CD8-positive, alpha-beta memory T cell (primary cell): ENCODE results near the gene DCN. TPM values are rescaled to one million over a fixed set of nuclear protein-coding genes. Genes with fewer than 3 reads are reported as not detected.

Source experiments
- CTCF ChIA-PET: fragments of 350-600 bp; sonication (Branson Sonifier 250); formaldehyde crosslinking; loops from one replicate; lab custom pipeline; 2021; ENCODE audit warnings: antibody characterized with exemption; lab: Charles Lee
- POLR2A ChIA-PET: fragments of 350-600 bp; sonication (Branson Sonifier 250); formaldehyde crosslinking; loops from one replicate; lab custom pipeline; 2021; ENCODE audit warnings: antibody characterized with exemption; lab: Charles Lee
- DNase-seq, 5 donors: peaks; one replicate each; pipeline versions ENCODE4 v3.0.0 to v3.0.0-alpha.2; 2020 to 2022; ENCODE audit warnings: mixed read lengths in 1 of 5
- H3K27ac ChIP-seq: one replicate; pipeline ENCODE4 v1.7.0; 2013; ENCODE audit warnings: low read depth, mild to moderate bottlenecking, low read length, moderate library complexity
- H3K27me3 ChIP-seq: 2 replicates; pipeline ENCODE4 v1.7.0; 2013; ENCODE audit warnings: low read length, mild to moderate bottlenecking; ENCODE audit not compliant: insufficient read depth, poor library complexity, severe bottlenecking
- H3K36me3 ChIP-seq: 2 replicates; pipeline ENCODE4 v1.7.0; 2013; ENCODE audit warnings: mild to moderate bottlenecking, low read length, moderate library complexity; ENCODE audit not compliant: insufficient read depth
- H3K4me1 ChIP-seq: 2 replicates; pipeline ENCODE4 v1.7.0; 2013; ENCODE audit warnings: mild to moderate bottlenecking, low read length, moderate library complexity; ENCODE audit not compliant: insufficient read depth
- H3K4me3 ChIP-seq: 2 replicates; pipeline ENCODE4 v1.7.0; 2013; ENCODE audit warnings: mild to moderate bottlenecking, low read length
- H3K9me3 ChIP-seq: 2 replicates; pipeline ENCODE4 v1.7.0; 2013; ENCODE audit warnings: mild to moderate bottlenecking, low read length
- H3K27ac Mint-ChIP-seq, 8 donors: one replicate each; pipeline ENCODE4 v1.8.0; 2020 to 2021; ENCODE audit warnings: mixed read lengths in 8 of 8, mild to moderate bottlenecking in 6 of 8, inconsistent platforms in 3 of 8, moderate library complexity in 3 of 8
- H3K27me3 Mint-ChIP-seq, 2 donors: one replicate each; pipeline ENCODE4 v1.8.0; 2020 to 2021; ENCODE audit warnings: mixed read lengths in 2 of 2, mild to moderate bottlenecking in 1 of 2, moderate library complexity in 1 of 2
- H3K36me3 Mint-ChIP-seq, 3 donors: one replicate each; pipeline ENCODE4 v1.8.0; 2020 to 2021; ENCODE audit warnings: mixed read lengths in 3 of 3, inconsistent platforms in 1 of 3, mild to moderate bottlenecking in 1 of 3
- H3K4me1 Mint-ChIP-seq, 3 donors: one replicate each; pipeline ENCODE4 v1.8.0; 2020 to 2021; ENCODE audit warnings: mixed read lengths in 3 of 3, inconsistent platforms in 1 of 3, mild to moderate bottlenecking in 1 of 3
- H3K4me3 Mint-ChIP-seq, 7 donors: one replicate each; pipeline ENCODE4 v1.8.0; 2020 to 2021; ENCODE audit warnings: mixed read lengths in 7 of 7, mild to moderate bottlenecking in 6 of 7, moderate library complexity in 4 of 7, inconsistent platforms in 2 of 7
- H3K9me3 Mint-ChIP-seq, 5 donors: one replicate each; pipeline ENCODE4 v1.8.0; 2020 to 2022; ENCODE audit warnings: mixed read lengths in 5 of 5, mild to moderate bottlenecking in 3 of 5, moderate library complexity in 2 of 5, inconsistent platforms in 1 of 5
- polyA plus RNA-seq: library from polyadenylated mRNA; unstranded; fragments of 300-500 nt; fragmentation: Illumina TruSeq; gene quantifications from one replicate; pipeline ENCODE4 v1.2.3, GENCODE V29; 2021
- total RNA-seq, 2 experiments: library from RNA; stranded (reverse); gene quantifications; one replicate each; pipeline ENCODE4 v1.2.3, GENCODE V29; 2021

The DCN gene
- total and polyA plus RNA-seq, 3 experiments from 2014 or later = not detected

GRCh38 chr12:91144053-91144452 lies 38.6 kb downstream of the DCN start:
- no peak overlapping the region for H3K4me3 ChIP-seq
- peaks cover 0 to 4% of the 10 kb centered on the region in 2 donors for H3K27me3 Mint-ChIP-seq
- no peaks in the 10 kb centered on the region for H3K36me3 Mint-ChIP-seq
- ChIA-PET POLR2A (no interaction called here), CTCF (no interaction called here)
- H3K9me3 Mint-ChIP-seq = peaks cover 0 to 3% (median 0%) of the 10 kb centered on the region in 5 donors
- H3K27ac Mint-ChIP-seq = no peak overlapping the region
- no peaks in the 10 kb centered on the region for H3K4me1 ChIP-seq
- H3K27me3 ChIP-seq = no peaks in the 10 kb centered on the region
- H3K4me3 Mint-ChIP-seq = no peak overlapping the region
- no peaks in the 10 kb centered on the region for H3K4me1 Mint-ChIP-seq
- H3K27ac ChIP-seq = no peak overlapping the region
- DNase-seq = no peak
- H3K9me3 ChIP-seq = no peaks in the 10 kb centered on the region
- H3K36me3 ChIP-seq = no peaks in the 10 kb centered on the region

- no peak overlapping the region for H3K27ac ChIP-seq
- Mint-ChIP-seq H3K36me3 (no peaks in the 10 kb centered on the region), H3K27ac (no peak overlapping the region), H3K4me3 (no peak overlapping the region), H3K9me3 (no peaks in the 10 kb centered on the region), H3K27me3 (peaks cover 0 to 4% of the 10 kb centered on the region in 2 donors), H3K4me1 (no peaks in the 10 kb centered on the region)
- no peaks in the 10 kb centered on the region for H3K9me3 ChIP-seq
- ChIA-PET CTCF (no interaction called here), POLR2A (no interaction called here)
- no peaks in the 10 kb centered on the region for H3K27me3 ChIP-seq
- H3K4me1 ChIP-seq = no peaks in the 10 kb centered on the region
- no peak overlapping the region for H3K4me3 ChIP-seq
- no peak for DNase-seq
- no peaks in the 10 kb centered on the region for H3K36me3 ChIP-seq
Observed at GRCh38 chr12:91143206-91143605, 39.4 kb downstream of the DCN start.

DNA sequence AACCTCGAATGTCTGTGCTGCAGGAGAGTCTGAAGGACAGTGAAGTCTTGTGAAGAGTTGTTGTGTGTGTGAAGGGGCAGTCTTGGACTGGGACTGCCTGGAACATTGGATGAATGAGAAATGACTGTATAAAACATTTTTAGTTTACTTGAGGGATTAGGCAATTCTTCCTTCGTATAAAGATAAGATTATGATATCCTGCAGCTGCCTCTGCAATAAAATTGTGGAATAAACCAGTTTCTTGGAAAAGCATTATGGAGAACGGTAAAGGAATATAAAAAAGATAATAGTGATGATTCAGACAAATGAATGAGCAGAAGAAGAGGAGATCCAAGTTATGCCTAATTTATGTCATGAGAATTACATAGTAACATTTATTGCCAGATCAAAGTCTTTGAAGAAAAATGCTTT lies 40.4 kb downstream of the DCN start:
- H3K9me3 ChIP-seq = no peaks in the 10 kb centered on the region
- H3K27ac ChIP-seq = no peak overlapping the region
- H3K27me3 ChIP-seq = no peaks in the 10 kb centered on the region
- Mint-ChIP-seq H3K36me3 (no peaks in the 10 kb centered on the region), H3K27me3 (peaks cover 0 to 4% of the 10 kb centered on the region in 2 donors), H3K4me1 (no peaks in the 10 kb centered on the region), H3K9me3 (peaks cover 0 to 7% (median 0%) of the 10 kb centered on the region in 5 donors), H3K27ac (no peak overlapping the region), H3K4me3 (no peak overlapping the region)
- H3K36me3 ChIP-seq = no peaks in the 10 kb centered on the region
- ChIA-PET CTCF (no interaction called here), POLR2A (no interaction called here)
- no peak overlapping the region for H3K4me3 ChIP-seq
- no peak for DNase-seq
- no peaks in the 10 kb centered on the region for H3K4me1 ChIP-seq

- H3K27ac ChIP-seq = no peak overlapping the region
- H3K27me3 Mint-ChIP-seq = peaks cover 0 to 2% of the 10 kb centered on the region in 2 donors
- CTCF ChIA-PET = no interaction called here
- no peak overlapping the region for H3K27ac Mint-ChIP-seq
- POLR2A ChIA-PET = no interaction called here
- H3K27me3 ChIP-seq = no peaks in the 10 kb centered on the region
- DNase-seq = no peak
- H3K36me3 ChIP-seq = no peaks in the 10 kb centered on the region
- H3K4me1 ChIP-seq = no peaks in the 10 kb centered on the region
- H3K4me3 Mint-ChIP-seq = no peak overlapping the region
- no peaks in the 10 kb centered on the region for H3K4me1 Mint-ChIP-seq
- H3K9me3 ChIP-seq = no peaks in the 10 kb centered on the region
- H3K36me3 Mint-ChIP-seq = no peaks in the 10 kb centered on the region
- no peak overlapping the region for H3K4me3 ChIP-seq
- H3K9me3 Mint-ChIP-seq = peaks cover 0 to 7% (median 0%) of the 10 kb centered on the region in 5 donors
Observed at GRCh38 chr12:91140026-91140931, 42.3 kb downstream of the DCN start.

GRCh38 chr12:91139286-91139685 lies 43.3 kb downstream of the DCN start:
- Histone ChIP-seq H3K36me3 (no peaks in the 10 kb centered on the region), H3K9me3 (no peaks in the 10 kb centered on the region), H3K27me3 (no peaks in the 10 kb centered on the region), H3K4me3 (no peak overlapping the region), H3K4me1 (no peaks in the 10 kb centered on the region), H3K27ac (no peak overlapping the region)
- DNase-seq = no peak
- Mint-ChIP-seq H3K27ac (no peak overlapping the region), H3K36me3 (no peaks in the 10 kb centered on the region), H3K9me3 (peaks cover 0 to 7% (median 0%) of the 10 kb centered on the region in 5 donors), H3K4me1 (no peaks in the 10 kb centered on the region), H3K4me3 (no peak overlapping the region), H3K27me3 (peaks cover 0 to 2% of the 10 kb centered on the region in 2 donors)
- CTCF ChIA-PET = no interaction called here
- POLR2A ChIA-PET = no interaction called here

DNA sequence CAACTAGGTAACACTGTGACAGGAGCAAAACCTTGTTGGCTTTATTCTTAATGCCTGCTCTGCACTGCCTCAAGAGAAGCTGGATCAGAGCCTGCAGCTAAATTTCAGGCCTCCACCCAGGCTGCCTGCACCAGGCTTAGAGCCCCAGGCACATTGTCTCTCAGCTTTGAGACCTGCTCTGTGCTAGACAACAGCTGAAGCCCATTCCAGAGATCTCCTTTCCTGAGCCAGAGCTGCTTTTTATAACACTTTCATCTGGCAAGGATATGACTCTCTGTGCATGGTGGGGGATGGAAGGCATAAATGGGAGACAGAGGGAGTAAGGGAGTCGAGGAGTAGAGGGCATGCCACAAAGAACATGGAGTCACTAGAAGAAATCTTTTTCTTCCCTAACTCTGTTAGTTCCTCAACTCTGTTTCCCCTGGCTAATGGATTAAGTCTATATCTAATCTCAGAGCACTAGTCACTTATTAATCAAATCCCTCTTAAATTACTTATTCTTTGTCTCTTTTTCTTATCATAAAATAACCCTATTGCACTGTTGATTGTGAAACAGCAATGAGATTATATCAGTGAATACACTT lies 44.2 kb downstream of the DCN start:
- no peak overlapping the region for H3K27ac ChIP-seq
- H3K27me3 Mint-ChIP-seq = peaks cover 0 to 5% of the 10 kb centered on the region in 2 donors
- no peaks in the 10 kb centered on the region for H3K4me1 Mint-ChIP-seq
- peaks cover 0 to 7% (median 0%) of the 10 kb centered on the region in 5 donors for H3K9me3 Mint-ChIP-seq
- no peaks in the 10 kb centered on the region for H3K9me3 ChIP-seq
- H3K36me3 Mint-ChIP-seq = no peaks in the 10 kb centered on the region
- no peak overlapping the region for H3K4me3 ChIP-seq
- H3K4me3 Mint-ChIP-seq = no peak overlapping the region
- H3K4me1 ChIP-seq = no peaks in the 10 kb centered on the region
- CTCF ChIA-PET = no interaction called here
- POLR2A ChIA-PET = no interaction called here
- no peaks in the 10 kb centered on the region for H3K27me3 ChIP-seq
- DNase-seq = no peak
- no peak overlapping the region for H3K27ac Mint-ChIP-seq
- H3K36me3 ChIP-seq = no peaks in the 10 kb centered on the region

GRCh38 chr12:91133871-91134270 lies 48.7 kb downstream of the DCN start:
- no peaks in the 10 kb centered on the region for H3K4me1 ChIP-seq
- no peak overlapping the region for H3K4me3 ChIP-seq
- H3K36me3 ChIP-seq = no peaks in the 10 kb centered on the region
- Mint-ChIP-seq H3K4me1 (no peaks in the 10 kb centered on the region), H3K27me3 (peaks cover 0 to 3% of the 10 kb centered on the region in 2 donors), H3K27ac (no peak overlapping the region), H3K9me3 (peaks cover 0 to 7% (median 4%) of the 10 kb centered on the region in 5 donors), H3K36me3 (no peaks in the 10 kb centered on the region), H3K4me3 (no peak overlapping the region)
- no peak overlapping the region for H3K27ac ChIP-seq
- DNase-seq = no peak
- ChIA-PET CTCF (no interaction called here), POLR2A (no interaction called here)
- H3K27me3 ChIP-seq = no peaks in the 10 kb centered on the region
- no peaks in the 10 kb centered on the region for H3K9me3 ChIP-seq

GRCh38 chr12:91129662-91130362 lies 52.8 kb downstream of the DCN start:
- Histone ChIP-seq H3K4me3 (no peak overlapping the region), H3K27me3 (no peaks in the 10 kb centered on the region), H3K9me3 (no peaks in the 10 kb centered on the region), H3K36me3 (no peaks in the 10 kb centered on the region), H3K27ac (no peak overlapping the region), H3K4me1 (no peaks in the 10 kb centered on the region)
- Mint-ChIP-seq H3K36me3 (no peaks in the 10 kb centered on the region), H3K27ac (no peak overlapping the region), H3K4me1 (no peaks in the 10 kb centered on the region), H3K4me3 (no peak overlapping the region), H3K9me3 (peaks cover 0 to 4% (median 0%) of the 10 kb centered on the region in 5 donors), H3K27me3 (peaks cover 0 to 3% of the 10 kb centered on the region in 2 donors)
- ChIA-PET POLR2A (no interaction called here), CTCF (no interaction called here)
- DNase-seq = no peak
